Neural cell (in vitro differentiated cells): Measurements from ENCODE around the gene PCGF3. TPM values are rescaled to one million over a fixed set of nuclear protein-coding genes. Genes with fewer than 3 reads are reported as not detected.

Experiments
- H2AFZ ChIP-seq: fragments of 200-600, 300-800 bp; sonication (generic), shearing (Covaris generic); 2 replicates; pipeline ENCODE4 v1.6.0; 2014; ENCODE audit warnings: low read depth, mild to moderate bottlenecking, antibody characterized with exemption, low read length, moderate library complexity
- H3F3A ChIP-seq: fragments of 200-600 bp; shearing (Covaris generic); 2 replicates; pipeline ENCODE4 v1.6.1; 2016; ENCODE audit warnings: mild to moderate bottlenecking, moderate library complexity, mixed read lengths, antibody characterized with exemption, low read length; ENCODE audit not compliant: insufficient read depth, poor library complexity, severe bottlenecking
- H3K27ac ChIP-seq: fragments of 200-600, 300-800 bp; sonication (generic), shearing (Covaris generic); 2 replicates; pipeline ENCODE4 v1.5.1; 2014; ENCODE audit warnings: mild to moderate bottlenecking, low read length, moderate library complexity
- H3K27me3 ChIP-seq: fragments of 300-800, 200-600 bp; sonication (generic), shearing (Covaris generic); 2 replicates; pipeline ENCODE4 v1.6.0; 2014; ENCODE audit warnings: mild to moderate bottlenecking, low read depth, low read length, moderate library complexity; ENCODE audit not compliant: insufficient read depth
- H3K36me3 ChIP-seq: fragments of 300-800, 200-600 bp; sonication (generic), shearing (Covaris generic); 2 replicates; pipeline ENCODE4 v1.5.1; 2014; ENCODE audit warnings: mild to moderate bottlenecking, antibody characterized with exemption, low read length, moderate library complexity; ENCODE audit not compliant: insufficient read depth
- H3K4me2 ChIP-seq: fragments of 300-800, 200-600 bp; sonication (generic), shearing (Covaris generic); 2 replicates; pipeline ENCODE4 v1.6.0; 2014; ENCODE audit warnings: mild to moderate bottlenecking, low read length
- H3K4me3 ChIP-seq: fragments of 300-800, 200-600 bp; sonication (generic), shearing (Covaris generic); 2 replicates; pipeline ENCODE4 v1.5.1; 2014; ENCODE audit warnings: mild to moderate bottlenecking, low read length, moderate library complexity
- H3K79me2 ChIP-seq: fragments of 200-600 bp; shearing (Covaris generic); replicated peaks from 2 replicates; pipeline ENCODE4 v1.6.0; 2014; ENCODE audit warnings: mild to moderate bottlenecking, low read length, moderate library complexity; ENCODE audit not compliant: insufficient read depth
- H3K9ac ChIP-seq: fragments of 300-800, 200-600 bp; sonication (generic), shearing (Covaris generic); 2 replicates; pipeline ENCODE4 v1.6.1; 2016; ENCODE audit warnings: mild to moderate bottlenecking, low read length, mixed read lengths
- H3K9me2 ChIP-seq: fragments of 200-600 bp; shearing (Covaris generic); 2 replicates; pipeline ENCODE4 v1.6.1; 2016; ENCODE audit warnings: mild to moderate bottlenecking, low read length, mixed read lengths; ENCODE audit not compliant: insufficient read depth
- H3K9me3 ChIP-seq: fragments of 200-600, 300-800 bp; sonication (generic), shearing (Covaris generic); 2 replicates; pipeline ENCODE4 v1.6.1; 2016; ENCODE audit warnings: mild to moderate bottlenecking, mixed run types, low read length, moderate library complexity, mixed read lengths
- H4K20me1 ChIP-seq: fragments of 200-600 bp; shearing (Covaris generic); 2 replicates; pipeline ENCODE4 v1.6.1; 2016; ENCODE audit warnings: mild to moderate bottlenecking, mixed run types; ENCODE audit not compliant: insufficient read depth
- CTCF ChIP-seq: fragments of 450-650 bp; IDR thresholded peaks from 2 replicates; pipeline ENCODE4 v1.5.1; 2014; ENCODE audit warnings: antibody characterized with exemption, mild to moderate bottlenecking, moderate library complexity; ENCODE audit not compliant: poor library complexity, severe bottlenecking
- EP300 ChIP-seq: fragments of 450-650 bp; conservative IDR thresholded peaks from 2 replicates; pipeline ENCODE4 v1.6.1; 2014; ENCODE audit warnings: antibody characterized with exemption, mild to moderate bottlenecking, moderate library complexity; ENCODE audit not compliant: poor library complexity, severe bottlenecking
- EZH2 ChIP-seq: fragments of 200-600, 300-800 bp; shearing (Covaris generic), sonication (generic); IDR thresholded peaks from 2 replicates; pipeline ENCODE4 v1.6.1; 2014; ENCODE audit warnings: antibody characterized with exemption, low read length, borderline replicate concordance, mild to moderate bottlenecking; ENCODE audit not compliant: insufficient read depth, poor library complexity, severe bottlenecking
- MXI1 ChIP-seq: fragments of 450-650 bp; conservative IDR thresholded peaks from 2 replicates; pipeline ENCODE4 v1.6.1; 2014; ENCODE audit warnings: antibody characterized with exemption, mild to moderate bottlenecking; ENCODE audit not compliant: poor library complexity, severe bottlenecking
- POLR2AphosphoS5 ChIP-seq: IDR thresholded peaks from 2 replicates; pipeline ENCODE4 v1.6.1; 2012
- RAD21 ChIP-seq: fragments of 450-650 bp; conservative IDR thresholded peaks from 2 replicates; pipeline ENCODE4 v1.6.1; 2014; ENCODE audit warnings: antibody characterized with exemption, mild to moderate bottlenecking, moderate library complexity
- REST ChIP-seq: IDR thresholded peaks from 2 replicates; pipeline ENCODE4 v1.6.1; 2012; ENCODE audit warnings: borderline replicate concordance
- SMC3 ChIP-seq: fragments of 450-650 bp; conservative IDR thresholded peaks from 2 replicates; pipeline ENCODE4 v1.6.1; 2014; ENCODE audit warnings: antibody characterized with exemption, mild to moderate bottlenecking, moderate library complexity; ENCODE audit not compliant: poor library complexity
- TAF1 ChIP-seq: IDR thresholded peaks from 2 replicates; pipeline ENCODE4 v1.6.1; 2012; ENCODE audit warnings: low read depth
- polyA plus RNA-seq: library from polyadenylated mRNA; depleted of rRNA; stranded (reverse); fragments of >200 nt; gene quantifications from 2 replicates; pipeline ENCODE4 v1.2.3, GENCODE V29; 2014

Gene PCGF3
- polyA plus RNA-seq, 1 donor from 2014 or later, result 117 TPM

- Histone ChIP-seq H3K27ac (no peak overlapping the region), H3F3A (no peaks in the 10 kb centered on the region), H3K79me2 (no peaks in the 10 kb centered on the region), H3K4me2 (no peak overlapping the region), H3K9ac (no peak overlapping the region), H2AFZ (no peak overlapping the region), H3K27me3 (no peaks in the 10 kb centered on the region), H4K20me1 (no peaks in the 10 kb centered on the region), H3K9me3 (no peaks in the 10 kb centered on the region), H3K9me2 (no peaks in the 10 kb centered on the region), H3K36me3 (peaks cover 12% of the 10 kb centered on the region), H3K4me3 (no peak overlapping the region)
- TF ChIP-seq RAD21 (no peak), CTCF (no peak), REST (no peak), TAF1 (no peak), EP300 (no peak), SMC3 (no peak), MXI1 (no peak), POLR2AphosphoS5 (no peak), EZH2 (no peak)
These were observed 55.0 kb downstream of the PCGF3 start for GRCh38 chr4:760616-761015.

- Histone ChIP-seq H3K27me3 (no peaks in the 10 kb centered on the region), H3K9ac (no peak overlapping the region), H3K4me2 (no peak overlapping the region), H3K4me3 (no peak overlapping the region), H3K9me2 (no peaks in the 10 kb centered on the region), H3K79me2 (no peaks in the 10 kb centered on the region), H3K9me3 (no peaks in the 10 kb centered on the region), H3K36me3 (peaks cover 16% of the 10 kb centered on the region), H2AFZ (no peak overlapping the region), H3K27ac (no peak overlapping the region), H4K20me1 (no peaks in the 10 kb centered on the region), H3F3A (no peaks in the 10 kb centered on the region)
- TF ChIP-seq CTCF, result no peak
- no peak for TF ChIP-seq SMC3
- no peak for TF ChIP-seq REST
- TF ChIP-seq EP300, result no peak
- TF ChIP-seq RAD21, result no peak
- no peak for TF ChIP-seq TAF1
- TF ChIP-seq MXI1, result no peak
- TF ChIP-seq POLR2AphosphoS5, result no peak
- no peak for TF ChIP-seq EZH2
These were observed 55.5 kb downstream of the PCGF3 start for GRCh38 chr4:761086-761485.
